HepG2 (cell line): ENCODE data around the gene MYO3B. TPM values are rescaled to one million over a fixed set of nuclear protein-coding genes. Genes with fewer than 3 reads are reported as not detected.

Experiments
- ATAC-seq: fragments of 200-7000 bp; cut with Tn5 transposase; 3 replicates; pipeline ENCODE4 v1.9.1; 2020; ENCODE audit warnings: mild to moderate bottlenecking, moderate library complexity
- BruUV-seq: library from RNA; stranded (reverse); fragments of 400-500 nt; replicated peaks from 2 replicates; lab custom pipeline; 2021; lab: Mats Ljungman, UMichigan
- CTCF ChIA-PET: fragments of 300-600 bp; formaldehyde crosslinking; extraction: SDS; loops from one replicate; lab custom pipeline; 2021; ENCODE audit warnings: low total read pairs, inconsistent platforms, low intra/inter-chr PET ratio; lab: Yijun Ruan, JAX
- POLR2A ChIA-PET: fragments of 350-600 bp; sonication (Branson Sonifier 250); formaldehyde crosslinking; loops from one replicate; lab custom pipeline; 2020; ENCODE audit warnings: antibody characterized with exemption, inconsistent platforms; lab: Yijun Ruan, JAX
- DNase-seq: peaks from one replicate; pipeline ENCODE4 v3.0.0-alpha.2; 2015; ENCODE audit warnings: low spot score
- FAIRE-seq: peaks from 3 replicates; lab custom pipeline; 2011; peaks lifted over from hg19 to GRCh38; lab: Jason Lieb, UNC
- H2AFZ ChIP-seq: one replicate; pipeline ENCODE4 v1.6.1; 2011; ENCODE audit warnings: low read length, inconsistent platforms
- H3K27ac ChIP-seq: fragments of 300-600 bp; 3 replicates; pipeline ENCODE4 v1.8.0; 2011; ENCODE audit warnings: mixed run types, mild to moderate bottlenecking, mixed read lengths, low read length, inconsistent platforms; ENCODE audit not compliant: insufficient read depth; ENCODE audit errors: extremely low read length
- H3K27me3 ChIP-seq, 2 experiments: fragments of 200-600 bp in 1 of 2; 2 replicates in 1 of 2; 3 replicates in 1 of 2; pipeline versions ENCODE4 v1.6.0 to v1.8.0; 2011; ENCODE audit warnings: low read length in 2 of 2, mild to moderate bottlenecking in 2 of 2, moderate library complexity in 2 of 2, inconsistent platforms in 1 of 2; ENCODE audit not compliant: insufficient read depth in 2 of 2, control insufficient read depth in 1 of 2
- H3K36me3 ChIP-seq, 2 experiments: fragments of 200-600 bp in 1 of 2; replicated peaks in 1 of 2; 2 replicates in 1 of 2; 3 replicates in 1 of 2; pipeline versions ENCODE4 v1.5.1 to v1.8.0; 2011; ENCODE audit warnings: low read length in 2 of 2, inconsistent platforms in 1 of 2; ENCODE audit not compliant: insufficient read depth in 2 of 2, control insufficient read depth in 1 of 2
- H3K4me1 ChIP-seq: 2 replicates; pipeline ENCODE4 v1.5.1; 2012; ENCODE audit warnings: low read length, inconsistent platforms; ENCODE audit not compliant: insufficient read depth
- H3K4me2 ChIP-seq: 2 replicates; pipeline ENCODE4 v1.6.0; 2011; ENCODE audit warnings: low read depth, low read length, inconsistent platforms
- H3K4me3 ChIP-seq, 3 experiments: fragments of 200-600 bp in 1 of 3; sonication (generic), shearing (Covaris generic) in 1 of 3; replicated peaks in 1 of 3; 2 replicates each; pipeline ENCODE4 v1.5.1; 2011 to 2016; ENCODE audit warnings: low read length in 3 of 3, inconsistent platforms in 2 of 3, low read depth in 2 of 3, mild to moderate bottlenecking in 2 of 3, control low read depth in 1 of 3, mixed read lengths in 1 of 3; ENCODE audit not compliant: insufficient read depth in 1 of 3
- H3K79me2 ChIP-seq: one replicate; pipeline ENCODE4 v1.6.1; 2011; ENCODE audit warnings: low read length, inconsistent platforms; ENCODE audit not compliant: insufficient read depth
- H3K9ac ChIP-seq: 2 replicates; pipeline ENCODE4 v1.6.0; 2011; ENCODE audit warnings: mild to moderate bottlenecking, low read depth, low read length, inconsistent platforms; ENCODE audit not compliant: insufficient read depth
- H3K9me3 ChIP-seq: 2 replicates; pipeline ENCODE4 v1.5.1; 2012; ENCODE audit warnings: mild to moderate bottlenecking, low read length
- H4K20me1 ChIP-seq: 2 replicates; pipeline ENCODE4 v1.6.0; 2011; ENCODE audit warnings: inconsistent platforms, mild to moderate bottlenecking, low read length, moderate library complexity; ENCODE audit not compliant: insufficient read depth
- ATF7-NPFF ChIP-seq: sonication (generic); formaldehyde crosslinking; IDR thresholded peaks from 2 replicates; pipeline ENCODE4 v1.8.1; 2023; ENCODE audit warnings: mild to moderate bottlenecking, low read depth, missing genetic modification reagents, moderate library complexity
- BORCS8-MEF2B ChIP-seq: sonication (generic); formaldehyde crosslinking; IDR thresholded peaks from 2 replicates; pipeline ENCODE4 v1.8.0; 2022; ENCODE audit warnings: mild to moderate bottlenecking, missing genetic modification reagents
- CEBPB ChIP-seq: IDR thresholded peaks from 2 replicates; pipeline ENCODE4 v1.6.1; 2011; ENCODE audit warnings: low read depth, low read length, improper control_type of control experiment, borderline replicate concordance
- FOXA1 ChIP-seq, 2 experiments: fragments of 450-650 bp in 1 of 2; sonication (generic) in 1 of 2; formaldehyde crosslinking in 1 of 2; IDR thresholded peaks; 2 replicates each; pipeline versions ENCODE4 v1.4.0 to v1.6.1; 2016 to 2020; ENCODE audit warnings: missing genetic modification reagents in 1 of 2
- GATAD1 ChIP-seq: IDR thresholded peaks from 2 replicates; pipeline ENCODE4 v1.6.1; 2016; ENCODE audit warnings: missing genetic modification reagents, missing compliant biosample characterization
- GTF2F1 ChIP-seq: fragments of 150-350 bp; IDR thresholded peaks from 2 replicates; pipeline ENCODE4 v1.6.1; 2014; ENCODE audit warnings: low read length
- HDAC6 ChIP-seq: fragments of 200-600 bp; sonication (generic); IDR thresholded peaks from 2 replicates; pipeline ENCODE4 v1.7.0; 2017; ENCODE audit warnings: mild to moderate bottlenecking, antibody characterized with exemption, low read length, low read depth
- HNRNPUL1 ChIP-seq: fragments of 200-400 bp; formaldehyde crosslinking; IDR thresholded peaks from 2 replicates; pipeline ENCODE4 v1.6.1; 2017; ENCODE audit warnings: low read depth, mild to moderate bottlenecking, low read length, moderate library complexity
- SSRP1 ChIP-seq: IDR thresholded peaks from 2 replicates; pipeline ENCODE4 v1.6.1; 2016; ENCODE audit warnings: control low read depth
- THYN1 ChIP-seq: sonication (generic); formaldehyde crosslinking; IDR thresholded peaks from 2 replicates; pipeline ENCODE4 v1.8.1; 2023; ENCODE audit warnings: low read depth, mild to moderate bottlenecking, moderate library complexity, missing genetic modification reagents, borderline replicate concordance
- ZNF383 ChIP-seq: sonication (generic); formaldehyde crosslinking; IDR thresholded peaks from 2 replicates; pipeline ENCODE4 v1.4.0; 2020; ENCODE audit warnings: missing genetic modification reagents, mild to moderate bottlenecking, borderline replicate concordance
- ZNF552 ChIP-seq: sonication (generic); formaldehyde crosslinking; IDR thresholded peaks from 2 replicates; pipeline ENCODE4 v1.9.0; 2022; ENCODE audit warnings: missing genetic modification reagents, mild to moderate bottlenecking, borderline replicate concordance
- WGBS: methylation state at CpG from one replicate; pipeline ENCODE4 v1.1.6; 2017; ENCODE audit warnings: low lambda C conversion rate; 5-methylcytosine and 5-hydroxymethylcytosine counted together
- in situ Hi-C: cut with HindIII; loops from 2 replicates; pipeline ENCODE4 v1.10.0; 2017; ENCODE audit warnings: low pct_unique_long_range_greater_than_20kb; ENCODE audit not compliant: extremely low pct_ligation_motif_present
- intact Hi-C: fragments of 100-400 bp; cut with micrococcal nuclease; formaldehyde crosslinking; loops from one replicate; pipeline ENCODE4 v1.10.0; 2022; ENCODE audit not compliant: unreplicated experiment
- polyA plus RNA-seq, 8 experiments: library from polyadenylated mRNA; depleted of rRNA in 3 of 8; stranded (reverse) in 7 of 8; unstranded in 1 of 8; fragments of >200 nt; fragmentation: Illumina TruSeq in 4 of 8; extraction: Trizol in 4 of 8; gene quantifications; 2 replicates each; pipeline versions ENCODE4 v1.2.1 to v1.2.3, GENCODE V29; 2011 to 2016; ENCODE audit warnings: low read depth in 4 of 8, missing spikeins in 1 of 8, mixed read lengths in 1 of 8; ENCODE audit not compliant: insufficient read depth in 1 of 8
- total RNA-seq, 5 experiments: library from RNA; depleted of rRNA; stranded (reverse); fragments of >200 nt; fragmentation: Illumina TruSeq; extraction: Trizol; gene quantifications; 2 replicates each; pipeline ENCODE4 v1.2.3, GENCODE V29; 2016; ENCODE audit warnings: low read depth in 1 of 5
- TF ChIP-seq, protein P1 (sequence below): fragments of 450-650 bp; IDR thresholded peaks from 2 replicates; pipeline ENCODE4 v1.6.1; 2017
- TF ChIP-seq, protein P2 (sequence below): sonication (generic); formaldehyde crosslinking; IDR thresholded peaks from 2 replicates; pipeline ENCODE4 v1.4.0; 2020; ENCODE audit warnings: mild to moderate bottlenecking, low read depth, missing genetic modification reagents
- TF ChIP-seq, protein P3 (sequence below): sonication (generic); IDR thresholded peaks from 2 replicates; pipeline ENCODE4 v1.6.1; 2016; ENCODE audit warnings: low read depth, borderline replicate concordance
- TF ChIP-seq, protein P4 (sequence below): sonication (generic); formaldehyde crosslinking; IDR thresholded peaks from 2 replicates; pipeline ENCODE4 v1.8.0; 2022; ENCODE audit warnings: mild to moderate bottlenecking, missing genetic modification reagents, moderate library complexity
- TF ChIP-seq, protein P5 (sequence below): sonication (generic); formaldehyde crosslinking; conservative IDR thresholded peaks from 2 replicates; pipeline ENCODE4 v1.4.0; 2020; ENCODE audit warnings: missing genetic modification reagents

The MYO3B gene
- total and polyA plus RNA-seq, 2 of the 13 experiments (the other 11 are each of a cell fraction or from before 2014, with no cell fraction given) = 0.01 TPM; not detected in 1

DNA sequence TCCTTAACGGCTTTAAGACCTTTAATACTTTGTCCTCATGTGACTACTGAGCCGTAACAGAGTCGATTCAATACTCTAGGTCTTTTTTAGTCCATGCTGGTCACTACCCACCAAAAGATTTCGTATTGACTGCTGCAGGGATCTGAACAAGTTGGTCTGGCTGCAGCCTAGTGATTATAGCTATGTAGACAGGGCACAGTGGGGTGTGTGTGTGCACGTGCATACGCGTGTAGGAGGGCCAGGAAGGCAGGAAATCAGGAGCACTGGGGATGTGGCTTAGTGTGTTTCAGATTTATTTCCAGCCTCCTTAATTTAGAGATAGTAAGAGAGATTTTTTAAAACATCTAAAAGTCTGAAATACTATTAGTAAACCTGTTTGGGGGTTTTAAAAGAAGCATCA, 161.4 kb downstream of the MYO3B start:
- H3K27ac ChIP-seq = no peak overlapping the region
- H3K4me1 ChIP-seq = no peaks in the 10 kb centered on the region
- 8% methylated on average over 7 of the region's 7 CpGs for WGBS
- intact Hi-C loops (no loop called here), in situ Hi-C loops (no loop called here)
- H3K4me2 ChIP-seq = no peak overlapping the region
- H3K79me2 ChIP-seq = no peaks in the 10 kb centered on the region
- no peak overlapping the region for H3K9ac ChIP-seq
- ATAC-seq (no peak), DNase-seq (no peak), FAIRE-seq (no peak)
- ChIA-PET POLR2A (no interaction called here), CTCF (no interaction called here)
- TF ChIP-seq, protein P1, sequence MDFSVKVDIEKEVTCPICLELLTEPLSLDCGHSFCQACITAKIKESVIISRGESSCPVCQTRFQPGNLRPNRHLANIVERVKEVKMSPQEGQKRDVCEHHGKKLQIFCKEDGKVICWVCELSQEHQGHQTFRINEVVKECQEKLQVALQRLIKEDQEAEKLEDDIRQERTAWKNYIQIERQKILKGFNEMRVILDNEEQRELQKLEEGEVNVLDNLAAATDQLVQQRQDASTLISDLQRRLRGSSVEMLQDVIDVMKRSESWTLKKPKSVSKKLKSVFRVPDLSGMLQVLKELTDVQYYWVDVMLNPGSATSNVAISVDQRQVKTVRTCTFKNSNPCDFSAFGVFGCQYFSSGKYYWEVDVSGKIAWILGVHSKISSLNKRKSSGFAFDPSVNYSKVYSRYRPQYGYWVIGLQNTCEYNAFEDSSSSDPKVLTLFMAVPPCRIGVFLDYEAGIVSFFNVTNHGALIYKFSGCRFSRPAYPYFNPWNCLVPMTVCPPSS = no peak
- no peak for TF ChIP-seq THYN1 (CRISPR knock-in tag)
- no peak for TF ChIP-seq ZNF383 (CRISPR knock-in tag)
- no peak for TF ChIP-seq FOXA1 (IDR thresholded peaks at IDR 0.05)
- TF ChIP-seq FOXA1 (CRISPR knock-in tag; IDR thresholded peaks at IDR 0.05) = no peak
- no peak for TF ChIP-seq ATF7-NPFF
- no peak for TF ChIP-seq GATAD1
- no peak for TF ChIP-seq GTF2F1
- TF ChIP-seq HNRNPUL1 = no peak
- TF ChIP-seq ZNF552 (CRISPR knock-in tag) = no peak
- TF ChIP-seq CEBPB = no peak
- no peak for TF ChIP-seq BORCS8-MEF2B (CRISPR knock-in tag)
- TF ChIP-seq, protein P2, sequence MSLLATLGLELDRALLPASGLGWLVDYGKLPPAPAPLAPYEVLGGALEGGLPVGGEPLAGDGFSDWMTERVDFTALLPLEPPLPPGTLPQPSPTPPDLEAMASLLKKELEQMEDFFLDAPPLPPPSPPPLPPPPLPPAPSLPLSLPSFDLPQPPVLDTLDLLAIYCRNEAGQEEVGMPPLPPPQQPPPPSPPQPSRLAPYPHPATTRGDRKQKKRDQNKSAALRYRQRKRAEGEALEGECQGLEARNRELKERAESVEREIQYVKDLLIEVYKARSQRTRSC (CRISPR knock-in tag) = no peak
- TF ChIP-seq, protein P3, sequence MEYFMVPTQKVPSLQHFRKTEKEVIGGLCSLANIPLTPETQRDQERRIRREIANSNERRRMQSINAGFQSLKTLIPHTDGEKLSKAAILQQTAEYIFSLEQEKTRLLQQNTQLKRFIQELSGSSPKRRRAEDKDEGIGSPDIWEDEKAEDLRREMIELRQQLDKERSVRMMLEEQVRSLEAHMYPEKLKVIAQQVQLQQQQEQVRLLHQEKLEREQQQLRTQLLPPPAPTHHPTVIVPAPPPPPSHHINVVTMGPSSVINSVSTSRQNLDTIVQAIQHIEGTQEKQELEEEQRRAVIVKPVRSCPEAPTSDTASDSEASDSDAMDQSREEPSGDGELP = no peak
- TF ChIP-seq HDAC6 = no peak
- TF ChIP-seq, protein P4, sequence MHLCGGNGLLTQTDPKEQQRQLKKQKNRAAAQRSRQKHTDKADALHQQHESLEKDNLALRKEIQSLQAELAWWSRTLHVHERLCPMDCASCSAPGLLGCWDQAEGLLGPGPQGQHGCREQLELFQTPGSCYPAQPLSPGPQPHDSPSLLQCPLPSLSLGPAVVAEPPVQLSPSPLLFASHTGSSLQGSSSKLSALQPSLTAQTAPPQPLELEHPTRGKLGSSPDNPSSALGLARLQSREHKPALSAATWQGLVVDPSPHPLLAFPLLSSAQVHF (CRISPR knock-in tag) = no peak
- TF ChIP-seq, protein P5, sequence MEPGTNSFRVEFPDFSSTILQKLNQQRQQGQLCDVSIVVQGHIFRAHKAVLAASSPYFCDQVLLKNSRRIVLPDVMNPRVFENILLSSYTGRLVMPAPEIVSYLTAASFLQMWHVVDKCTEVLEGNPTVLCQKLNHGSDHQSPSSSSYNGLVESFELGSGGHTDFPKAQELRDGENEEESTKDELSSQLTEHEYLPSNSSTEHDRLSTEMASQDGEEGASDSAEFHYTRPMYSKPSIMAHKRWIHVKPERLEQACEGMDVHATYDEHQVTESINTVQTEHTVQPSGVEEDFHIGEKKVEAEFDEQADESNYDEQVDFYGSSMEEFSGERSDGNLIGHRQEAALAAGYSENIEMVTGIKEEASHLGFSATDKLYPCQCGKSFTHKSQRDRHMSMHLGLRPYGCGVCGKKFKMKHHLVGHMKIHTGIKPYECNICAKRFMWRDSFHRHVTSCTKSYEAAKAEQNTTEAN = no peak
- no peak for TF ChIP-seq SSRP1 (CRISPR knock-in tag)
- H2AFZ ChIP-seq = no peak overlapping the region
- H3K27me3 ChIP-seq = no peaks in the 10 kb centered on the region; a peak in 1 of 5 replicates
- no peaks in the 10 kb centered on the region for H3K36me3 ChIP-seq
- H3K9me3 ChIP-seq = no peaks in the 10 kb centered on the region
- H4K20me1 ChIP-seq = no peaks in the 10 kb centered on the region
- BruUV-seq = no TSS peak
- no peak overlapping the region for H3K4me3 ChIP-seq
